ENCODE results near the gene ANXA7. TPM values are rescaled to one million over a fixed set of nuclear protein-coding genes. Genes with fewer than 3 reads are reported as not detected.

The ANXA7 gene
- total and polyA plus RNA-seq, 2 donors: 55.7 to 85.2 TPM

GRCh38 chr10:73439605-73440312 lies 25.9 kb upstream of the ANXA7 start:
- Histone ChIP-seq H3K36me3 (ENCODE audit: control insufficient read depth in 2 of 2, insufficient read depth in 2 of 2, low read length in 1 of 2) (peaks cover 11 to 48% of the 10 kb centered on the region in 2 donors), H3K27ac (ENCODE audit: low read depth in 1 of 2, low read length in 1 of 2) (no peak overlapping the region), H3K27me3 (ENCODE audit: control insufficient read depth in 2 of 2, insufficient read depth in 1 of 2, low read length in 1 of 2) (no peaks in the 10 kb centered on the region), H3K9me3 (ENCODE audit: control insufficient read depth in 2 of 2, insufficient read depth in 1 of 2, low read length in 1 of 2) (no peaks in the 10 kb centered on the region), H3K4me3 (ENCODE audit: low read length in 2 of 2) (no peak overlapping the region), H3K4me1 (ENCODE audit: control insufficient read depth in 2 of 2, insufficient read depth in 2 of 2, low read length in 2 of 2) (no peaks in the 10 kb centered on the region)
- WGBS: 95% methylated on average over 1 of the region's 1 CpG
- no peak for DNase-seq (ENCODE audit: low read depth in 6 of 9, low spot score in 9 of 9)

GRCh38 chr10:73439055-73439454 lies 25.2 kb upstream of the ANXA7 start:
- 100% methylated on average over 1 of the region's 1 CpG for WGBS
- Histone ChIP-seq H3K9me3 (ENCODE audit: control insufficient read depth in 2 of 2, insufficient read depth in 1 of 2, low read length in 1 of 2) (no peaks in the 10 kb centered on the region), H3K27me3 (ENCODE audit: control insufficient read depth in 2 of 2, insufficient read depth in 1 of 2, low read length in 1 of 2) (no peaks in the 10 kb centered on the region), H3K36me3 (ENCODE audit: control insufficient read depth in 2 of 2, insufficient read depth in 2 of 2, low read length in 1 of 2) (peaks cover 8 to 43% of the 10 kb centered on the region in 2 donors), H3K4me1 (ENCODE audit: control insufficient read depth in 2 of 2, insufficient read depth in 2 of 2, low read length in 2 of 2) (peaks cover 0 to under 1% of the 10 kb centered on the region in 2 donors), H3K4me3 (ENCODE audit: low read length in 2 of 2) (no peak overlapping the region), H3K27ac (ENCODE audit: low read depth in 1 of 2, low read length in 1 of 2) (no peak overlapping the region)
- no peak for DNase-seq (ENCODE audit: low read depth in 6 of 9, low spot score in 9 of 9)

GRCh38 chr10:73433538-73433867 lies 19.6 kb upstream of the ANXA7 start, which contains the start of gene MSS51:
MSS51 (minus strand) TSS chr10:73433561; CDS start chr10:73428284, 5,277 bp downstream.
- H3K9me3 ChIP-seq (ENCODE audit: control insufficient read depth in 2 of 2, insufficient read depth in 1 of 2, low read length in 1 of 2): no peaks in the 10 kb centered on the region
- H3K27ac ChIP-seq (ENCODE audit: low read depth in 1 of 2, low read length in 1 of 2): peak within 1 kb of the TSS; percentile 43 to 82
- no peaks in the 10 kb centered on the region for H3K27me3 ChIP-seq (ENCODE audit: control insufficient read depth in 2 of 2, insufficient read depth in 1 of 2, low read length in 1 of 2)
- H3K4me3 ChIP-seq (ENCODE audit: low read length in 2 of 2): no peak within 1 kb of the TSS
- H3K36me3 ChIP-seq (ENCODE audit: control insufficient read depth in 2 of 2, insufficient read depth in 2 of 2, low read length in 1 of 2): peaks cover 9 to 15% of the 10 kb centered on the region in 2 donors
- H3K4me1 ChIP-seq (ENCODE audit: control insufficient read depth in 2 of 2, insufficient read depth in 2 of 2, low read length in 2 of 2): peaks cover 13 to 15% of the 10 kb centered on the region in 2 donors
- DNase-seq (ENCODE audit: low read depth in 6 of 9, low spot score in 9 of 9): peak in 7 of 9 donors; percentile 26 to 82 (median 54)

GRCh38 chr10:73432646-73433537 lies 19.0 kb upstream of the ANXA7 start:
- peaks cover 13 to 15% of the 10 kb centered on the region in 2 donors for H3K4me1 ChIP-seq (ENCODE audit: control insufficient read depth in 2 of 2, insufficient read depth in 2 of 2, low read length in 2 of 2)
- peak overlapping the region in 1 of 2 donors; percentile 82 for H3K27ac ChIP-seq (ENCODE audit: low read depth in 1 of 2, low read length in 1 of 2)
- peaks cover 8 to 15% of the 10 kb centered on the region in 2 donors for H3K36me3 ChIP-seq (ENCODE audit: control insufficient read depth in 2 of 2, insufficient read depth in 2 of 2, low read length in 1 of 2)
- peak in 2 of 9 donors; percentile 3 to 7 for DNase-seq (ENCODE audit: low read depth in 6 of 9, low spot score in 9 of 9)
- H3K9me3 ChIP-seq (ENCODE audit: control insufficient read depth in 2 of 2, insufficient read depth in 1 of 2, low read length in 1 of 2): no peaks in the 10 kb centered on the region
- no peak overlapping the region for H3K4me3 ChIP-seq (ENCODE audit: low read length in 2 of 2)
- WGBS: 48% methylated on average over 2 of the region's 2 CpGs
- H3K27me3 ChIP-seq (ENCODE audit: control insufficient read depth in 2 of 2, insufficient read depth in 1 of 2, low read length in 1 of 2): no peaks in the 10 kb centered on the region

GRCh38 chr10:73426318-73426717 lies 12.5 kb upstream of the ANXA7 start:
- H3K27me3 ChIP-seq (ENCODE audit: control insufficient read depth in 2 of 2, insufficient read depth in 1 of 2, low read length in 1 of 2): no peaks in the 10 kb centered on the region
- H3K4me3 ChIP-seq (ENCODE audit: low read length in 2 of 2): no peak overlapping the region
- DNase-seq (ENCODE audit: low read depth in 6 of 9, low spot score in 9 of 9): no peak
- H3K4me1 ChIP-seq (ENCODE audit: control insufficient read depth in 2 of 2, insufficient read depth in 2 of 2, low read length in 2 of 2): no peaks in the 10 kb centered on the region
- 98% methylated on average over 4 of the region's 4 CpGs for WGBS
- H3K9me3 ChIP-seq (ENCODE audit: control insufficient read depth in 2 of 2, insufficient read depth in 1 of 2, low read length in 1 of 2): no peaks in the 10 kb centered on the region
- H3K36me3 ChIP-seq (ENCODE audit: control insufficient read depth in 2 of 2, insufficient read depth in 2 of 2, low read length in 1 of 2): peaks cover 35 to 49% of the 10 kb centered on the region in 2 donors
- H3K27ac ChIP-seq (ENCODE audit: low read depth in 1 of 2, low read length in 1 of 2): no peak overlapping the region

GRCh38 chr10:73424478-73424877 lies 10.6 kb upstream of the ANXA7 start:
- H3K36me3 ChIP-seq (ENCODE audit: control insufficient read depth in 2 of 2, insufficient read depth in 2 of 2, low read length in 1 of 2): peaks cover 35 to 49% of the 10 kb centered on the region in 2 donors
- no peak overlapping the region for H3K4me3 ChIP-seq (ENCODE audit: low read length in 2 of 2)
- H3K9me3 ChIP-seq (ENCODE audit: control insufficient read depth in 2 of 2, insufficient read depth in 1 of 2, low read length in 1 of 2): no peaks in the 10 kb centered on the region
- H3K27me3 ChIP-seq (ENCODE audit: control insufficient read depth in 2 of 2, insufficient read depth in 1 of 2, low read length in 1 of 2): no peaks in the 10 kb centered on the region
- 78% methylated on average over 3 of the region's 3 CpGs for WGBS
- H3K27ac ChIP-seq (ENCODE audit: low read depth in 1 of 2, low read length in 1 of 2): no peak overlapping the region
- DNase-seq (ENCODE audit: low read depth in 6 of 9, low spot score in 9 of 9): peak in 1 of 9 donors; percentile 16
- no peaks in the 10 kb centered on the region for H3K4me1 ChIP-seq (ENCODE audit: control insufficient read depth in 2 of 2, insufficient read depth in 2 of 2, low read length in 2 of 2)

- H3K9me3 ChIP-seq (ENCODE audit: control insufficient read depth in 2 of 2, insufficient read depth in 1 of 2, low read length in 1 of 2): no peaks in the 10 kb centered on the region
- no peak for DNase-seq (ENCODE audit: low read depth in 6 of 9, low spot score in 9 of 9)
- no peaks in the 10 kb centered on the region for H3K4me1 ChIP-seq (ENCODE audit: control insufficient read depth in 2 of 2, insufficient read depth in 2 of 2, low read length in 2 of 2)
- H3K27ac ChIP-seq (ENCODE audit: low read depth in 1 of 2, low read length in 1 of 2): no peak overlapping the region
- H3K4me3 ChIP-seq (ENCODE audit: low read length in 2 of 2): no peak overlapping the region
- no peaks in the 10 kb centered on the region for H3K27me3 ChIP-seq (ENCODE audit: control insufficient read depth in 2 of 2, insufficient read depth in 1 of 2, low read length in 1 of 2)
- peaks cover 35 to 49% of the 10 kb centered on the region in 2 donors for H3K36me3 ChIP-seq (ENCODE audit: control insufficient read depth in 2 of 2, insufficient read depth in 2 of 2, low read length in 1 of 2)
Measured at GRCh38 chr10:73423309-73423708, 9.5 kb upstream of the ANXA7 start.

- DNase-seq (ENCODE audit: low read depth in 6 of 9, low spot score in 9 of 9): no peak
- Histone ChIP-seq H3K4me3 (ENCODE audit: low read length in 2 of 2) (no peak overlapping the region), H3K36me3 (ENCODE audit: control insufficient read depth in 2 of 2, insufficient read depth in 2 of 2, low read length in 1 of 2) (peaks cover 0 to 3% of the 10 kb centered on the region in 2 donors), H3K9me3 (ENCODE audit: control insufficient read depth in 2 of 2, insufficient read depth in 1 of 2, low read length in 1 of 2) (no peaks in the 10 kb centered on the region), H3K27ac (ENCODE audit: low read depth in 1 of 2, low read length in 1 of 2) (no peak overlapping the region), H3K4me1 (ENCODE audit: control insufficient read depth in 2 of 2, insufficient read depth in 2 of 2, low read length in 2 of 2) (peaks cover 10 to 17% of the 10 kb centered on the region in 2 donors), H3K27me3 (ENCODE audit: control insufficient read depth in 2 of 2, insufficient read depth in 1 of 2, low read length in 1 of 2) (no peaks in the 10 kb centered on the region)
- 99% methylated on average over 3 of the region's 3 CpGs for WGBS
Measured at GRCh38 chr10:73416571-73416970, 2.7 kb upstream of the ANXA7 start.

All from thymus (tissue), 11 donors.